HG03095 (cell line): ENCODE data around the gene DDX6.
"Not testable (repeated sequence)": the region's sequence is repeated elsewhere in the genome, so short reads cannot be mapped to it uniquely, and the experiment has no call there.

Source experiments
- ATAC-seq: cut with Tn5 transposase; IDR thresholded peaks from one replicate; pipeline ENCODE4 v1.9.1; 2021; ENCODE audit warnings: moderate library complexity; ENCODE audit not compliant: unreplicated experiment

The DDX6 gene

GRCh38 chr11:118746988-118747585, 43.9 kb downstream of the DDX6 start:
- no peak for ATAC-seq

GRCh38 chr11:118744046-118744445, 46.9 kb downstream of the DDX6 start:
- ATAC-seq, result no peak

- ATAC-seq, result no peak
These were observed 48.7 kb downstream of the DDX6 start for GRCh38 chr11:118742304-118742703.

GRCh38 chr11:118740892-118741291, 50.1 kb downstream of the DDX6 start:
- ATAC-seq, result no peak

GRCh38 chr11:118735203-118735602, 55.8 kb downstream of the DDX6 start:
- no peak for ATAC-seq

GRCh38 chr11:118734031-118734430, 56.9 kb downstream of the DDX6 start:
- no peak for ATAC-seq

GRCh38 chr11:118729753-118730152, 61.2 kb downstream of the DDX6 start:
- ATAC-seq, result not testable (repeated sequence)

- not testable (repeated sequence) for ATAC-seq
These were observed 62.9 kb downstream of the DDX6 start for GRCh38 chr11:118728112-118728511.

- ATAC-seq, result not testable (repeated sequence)
These were observed 63.3 kb downstream of the DDX6 start for GRCh38 chr11:118727721-118728066.

GRCh38 chr11:118727001-118727720, 63.8 kb downstream of the DDX6 start:
- not testable (repeated sequence) for ATAC-seq

- not testable (repeated sequence) for ATAC-seq
These were observed 69.4 kb downstream of the DDX6 start for GRCh38 chr11:118721478-118722015.

GRCh38 chr11:118720740-118721139, 70.2 kb downstream of the DDX6 start:
- ATAC-seq, result not testable (repeated sequence)

- ATAC-seq, result not testable (repeated sequence)
These were observed 70.9 kb downstream of the DDX6 start for GRCh38 chr11:118720078-118720477.

- ATAC-seq, result not testable (repeated sequence)
These were observed 72.4 kb downstream of the DDX6 start for GRCh38 chr11:118718562-118718961.

GRCh38 chr11:118717733-118718132, 73.2 kb downstream of the DDX6 start:
- not testable (repeated sequence) for ATAC-seq

- ATAC-seq, result not testable (repeated sequence)
These were observed 73.7 kb downstream of the DDX6 start for GRCh38 chr11:118717221-118717620.

GRCh38 chr11:118715837-118716260, 75.1 kb downstream of the DDX6 start:
- ATAC-seq, result no peak

- ATAC-seq, result no peak
These were observed 75.6 kb downstream of the DDX6 start for GRCh38 chr11:118715245-118715831.

GRCh38 chr11:118714816-118715215, 76.1 kb downstream of the DDX6 start:
- ATAC-seq, result no peak

GRCh38 chr11:118714416-118714815, 76.5 kb downstream of the DDX6 start:
- not testable (repeated sequence) for ATAC-seq

- ATAC-seq, result no peak
These were observed 82.7 kb downstream of the DDX6 start for GRCh38 chr11:118708296-118708695.

- ATAC-seq, result no peak
These were observed 84.5 kb downstream of the DDX6 start for GRCh38 chr11:118706546-118706825.
